PC-3 (cell line): ENCODE data around the gene LGALS9.

ENCODE experiments used
- EZH2phosphoT487 ChIP-seq: fragments of 300-600 bp; sonication (generic); IDR thresholded peaks from 2 replicates; pipeline ENCODE4 v1.6.1; 2018; ENCODE audit warnings: mild to moderate bottlenecking, antibody characterized with exemption, low read length, borderline replicate concordance
- TF ChIP-seq, protein P1 (sequence below): fragments of 300-600 bp; sonication (generic); conservative IDR thresholded peaks from 2 replicates; pipeline ENCODE4 v1.5.1; 2017; ENCODE audit warnings: antibody characterized with exemption, low read depth, mild to moderate bottlenecking, low read length

DNA sequence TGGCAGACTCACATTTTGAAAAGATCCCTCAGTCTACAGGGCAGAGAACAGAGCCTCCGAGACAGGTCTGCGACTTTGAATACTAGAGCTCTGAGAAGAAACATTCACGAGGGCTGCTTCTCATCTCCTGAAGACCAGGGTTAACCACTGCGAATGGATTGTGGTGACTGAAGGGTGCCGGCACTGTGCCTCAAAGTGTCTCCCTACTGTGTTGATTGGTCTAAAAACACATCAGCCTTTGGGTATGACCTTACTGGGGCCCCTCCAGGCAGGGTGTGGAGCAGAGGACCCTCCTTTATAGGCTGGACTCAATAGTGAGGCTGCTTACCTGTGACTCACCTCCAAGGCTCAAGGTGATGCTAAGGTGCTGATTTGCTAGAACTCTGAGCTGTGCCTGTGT is 2.6 kb upstream of the LGALS9 start:
- TF ChIP-seq, protein P1, sequence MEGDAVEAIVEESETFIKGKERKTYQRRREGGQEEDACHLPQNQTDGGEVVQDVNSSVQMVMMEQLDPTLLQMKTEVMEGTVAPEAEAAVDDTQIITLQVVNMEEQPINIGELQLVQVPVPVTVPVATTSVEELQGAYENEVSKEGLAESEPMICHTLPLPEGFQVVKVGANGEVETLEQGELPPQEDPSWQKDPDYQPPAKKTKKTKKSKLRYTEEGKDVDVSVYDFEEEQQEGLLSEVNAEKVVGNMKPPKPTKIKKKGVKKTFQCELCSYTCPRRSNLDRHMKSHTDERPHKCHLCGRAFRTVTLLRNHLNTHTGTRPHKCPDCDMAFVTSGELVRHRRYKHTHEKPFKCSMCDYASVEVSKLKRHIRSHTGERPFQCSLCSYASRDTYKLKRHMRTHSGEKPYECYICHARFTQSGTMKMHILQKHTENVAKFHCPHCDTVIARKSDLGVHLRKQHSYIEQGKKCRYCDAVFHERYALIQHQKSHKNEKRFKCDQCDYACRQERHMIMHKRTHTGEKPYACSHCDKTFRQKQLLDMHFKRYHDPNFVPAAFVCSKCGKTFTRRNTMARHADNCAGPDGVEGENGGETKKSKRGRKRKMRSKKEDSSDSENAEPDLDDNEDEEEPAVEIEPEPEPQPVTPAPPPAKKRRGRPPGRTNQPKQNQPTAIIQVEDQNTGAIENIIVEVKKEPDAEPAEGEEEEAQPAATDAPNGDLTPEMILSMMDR, result no peak
- no peak for TF ChIP-seq EZH2phosphoT487
